Measurements from ENCODE around the gene CLDN2. TPM values are rescaled to one million over a fixed set of nuclear protein-coding genes. Genes with fewer than 3 reads are reported as not detected.

CLDN2 gene
- total and polyA plus RNA-seq, 2 of the 13 experiments (the other 11 are each of a cell fraction or from before 2014, with no cell fraction given): 1.3 to 1.5 TPM

DNA sequence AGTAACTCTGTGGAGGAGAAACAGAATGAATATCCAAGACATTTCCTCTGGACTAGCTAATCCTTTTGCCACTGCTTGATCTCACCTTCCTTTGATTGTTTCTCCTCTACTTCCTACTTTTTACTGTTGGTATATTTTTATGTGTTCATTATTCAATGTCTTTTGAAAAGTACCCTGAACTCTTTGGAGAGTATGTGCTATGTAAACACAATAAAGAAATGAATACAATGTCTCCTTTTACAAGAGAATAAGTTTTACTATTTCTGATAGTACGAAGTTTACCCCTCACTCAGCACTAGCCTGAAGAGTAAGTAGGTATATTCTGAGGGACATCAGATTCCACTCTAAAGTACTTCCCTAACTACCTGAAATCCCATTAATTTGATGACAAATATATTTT is 19.9 kb downstream of the CLDN2 start:
- 0 out of 5 replicates have a peak, but pooled peaks cover 0 to 7% of the 10 kb centered on the region in 2 experiments for H3K36me3 ChIP-seq (replicated peaks in 1 of 2; ENCODE audit: control insufficient read depth in 1 of 2, insufficient read depth in 2 of 2, low read length in 2 of 2)
- intact Hi-C loops (cut with micrococcal nuclease; ENCODE audit: unreplicated experiment): no loop called here
- ChIA-PET POLR2A (no interaction called here), CTCF (ENCODE audit: low intra/inter-chr PET ratio, low total read pairs) (no interaction called here)
- no peak overlapping the region for H3K9ac ChIP-seq (ENCODE audit: insufficient read depth, low read depth, low read length)
- H3K27ac ChIP-seq (ENCODE audit: extremely low read length, insufficient read depth, low read length): no peak overlapping the region
- in situ Hi-C loops (cut with HindIII; ENCODE audit: extremely low pct_ligation_motif_present, low pct_unique_long_range_greater_than_20kb): no loop called here
- H2AFZ ChIP-seq (ENCODE audit: low read length): no peak overlapping the region
- TF ChIP-seq ZNF460 (CRISPR knock-in tag; IDR thresholded peaks at IDR 0.05; ENCODE audit: borderline replicate concordance) (no peak), ATF3 (CRISPR knock-in tag; IDR thresholded peaks at IDR 0.05) (no peak), CBX2 (IDR thresholded peaks at IDR 0.05; ENCODE audit: low read depth, low read length) (no peak), CBX2 (CRISPR knock-in tag; IDR thresholded peaks at IDR 0.05; ENCODE audit: low read depth) (no peak), ZNF510 (CRISPR knock-in tag; IDR thresholded peaks at IDR 0.05; ENCODE audit: low read depth) (no peak), ZFP36L2 (CRISPR knock-in tag; IDR thresholded peaks at IDR 0.05) (no peak), ZNF10 (CRISPR knock-in tag; IDR thresholded peaks at IDR 0.05; ENCODE audit: borderline replicate concordance, low read depth) (no peak)
- TF ChIP-seq, protein P1, sequence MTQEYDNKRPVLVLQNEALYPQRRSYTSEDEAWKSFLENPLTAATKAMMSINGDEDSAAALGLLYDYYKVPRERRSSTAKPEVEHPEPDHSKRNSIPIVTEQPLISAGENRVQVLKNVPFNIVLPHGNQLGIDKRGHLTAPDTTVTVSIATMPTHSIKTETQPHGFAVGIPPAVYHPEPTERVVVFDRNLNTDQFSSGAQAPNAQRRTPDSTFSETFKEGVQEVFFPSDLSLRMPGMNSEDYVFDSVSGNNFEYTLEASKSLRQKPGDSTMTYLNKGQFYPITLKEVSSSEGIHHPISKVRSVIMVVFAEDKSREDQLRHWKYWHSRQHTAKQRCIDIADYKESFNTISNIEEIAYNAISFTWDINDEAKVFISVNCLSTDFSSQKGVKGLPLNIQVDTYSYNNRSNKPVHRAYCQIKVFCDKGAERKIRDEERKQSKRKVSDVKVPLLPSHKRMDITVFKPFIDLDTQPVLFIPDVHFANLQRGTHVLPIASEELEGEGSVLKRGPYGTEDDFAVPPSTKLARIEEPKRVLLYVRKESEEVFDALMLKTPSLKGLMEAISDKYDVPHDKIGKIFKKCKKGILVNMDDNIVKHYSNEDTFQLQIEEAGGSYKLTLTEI (CRISPR knock-in tag; conservative IDR thresholded peaks at IDR 0.05): no peak
- DNase-seq (ENCODE audit: low spot score): no peak
- no peak overlapping the region for H3K4me3 ChIP-seq (replicated peaks in 1 of 3; ENCODE audit: insufficient read depth in 1 of 3, low read depth in 2 of 3, low read length in 3 of 3)
- no peak for FAIRE-seq
- no peak overlapping the region for H3K4me2 ChIP-seq (ENCODE audit: low read depth, low read length)
- H3K4me1 ChIP-seq (ENCODE audit: insufficient read depth, low read length): no peaks in the 10 kb centered on the region; the same call in 1 of the 2 replicates
- no peaks in the 10 kb centered on the region for H3K9me3 ChIP-seq (ENCODE audit: low read length)
- no peaks in the 10 kb centered on the region for H3K79me2 ChIP-seq (ENCODE audit: insufficient read depth, low read length)
- no peak for ATAC-seq
- BruUV-seq (replicated peaks): no TSS peak
- H4K20me1 ChIP-seq (ENCODE audit: insufficient read depth, low read length): no peaks in the 10 kb centered on the region
- H3K27me3 ChIP-seq (ENCODE audit: control insufficient read depth in 1 of 2, insufficient read depth in 2 of 2, low read length in 2 of 2): no peaks in the 10 kb centered on the region
- WGBS (ENCODE audit: low lambda C conversion rate): 100% methylated on average over 1 of the region's 1 CpG

Data from HepG2 (cell line).